ENCODE data around the gene TSPAN1. TPM values are rescaled to one million over a fixed set of nuclear protein-coding genes. Genes with fewer than 3 reads are reported as not detected.

Gene TSPAN1
- total and polyA plus RNA-seq, 10 of the 15 experiments (the other 5 are each of a cell fraction or from before 2014, with no cell fraction given): 0.08 to 0.29 (median 0.23) TPM; not detected in 5

DNA sequence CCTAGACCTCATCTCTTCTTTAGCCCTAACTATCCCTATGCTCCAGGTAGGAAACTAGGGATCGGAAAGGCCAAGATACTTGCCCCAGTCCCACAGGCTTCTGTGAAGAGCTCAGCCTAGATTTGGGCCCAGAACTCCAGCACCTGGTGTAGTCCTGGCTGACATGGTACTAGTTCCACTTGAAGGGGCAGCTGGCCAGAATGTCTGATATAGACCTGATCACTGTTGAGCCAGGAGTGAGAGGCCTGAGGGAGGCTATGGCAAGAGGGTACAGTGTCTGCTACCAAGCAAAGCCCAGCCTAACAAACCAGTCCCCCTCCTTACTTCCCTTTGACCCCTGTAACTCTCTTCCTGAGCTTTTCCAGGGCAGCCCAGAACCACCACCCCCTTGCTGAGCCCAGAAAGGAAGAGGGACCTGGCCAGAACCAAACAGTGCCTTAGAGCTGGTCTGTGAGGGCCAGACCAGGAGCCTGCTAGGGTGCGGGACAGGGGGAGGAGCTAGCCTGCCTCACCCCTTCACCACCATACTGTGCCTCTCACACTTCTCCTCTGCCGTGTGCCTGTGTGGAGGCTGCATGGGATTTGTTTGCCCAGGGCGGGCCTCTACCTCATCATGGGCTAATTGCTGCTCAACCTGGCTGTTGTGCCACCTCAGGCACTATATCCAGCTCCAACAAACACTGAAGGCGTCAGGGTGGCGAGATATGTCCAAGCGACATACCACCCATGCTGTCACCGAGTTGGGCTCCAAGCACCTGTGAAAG, 12.4 kb downstream of the TSPAN1 start (continued):
- TF ChIP-seq PRDM15 (CRISPR knock-in tag; IDR thresholded peaks at IDR 0.05) (no peak), CHD4 (IDR thresholded peaks at IDR 0.05) (no peak), SIN3A (IDR thresholded peaks at IDR 0.05; ENCODE audit: low read depth, low read length) (no peak), MXI1 (IDR thresholded peaks at IDR 0.05; ENCODE audit: low read depth, low read length) (no peak)
- TF ChIP-seq, protein P1, sequence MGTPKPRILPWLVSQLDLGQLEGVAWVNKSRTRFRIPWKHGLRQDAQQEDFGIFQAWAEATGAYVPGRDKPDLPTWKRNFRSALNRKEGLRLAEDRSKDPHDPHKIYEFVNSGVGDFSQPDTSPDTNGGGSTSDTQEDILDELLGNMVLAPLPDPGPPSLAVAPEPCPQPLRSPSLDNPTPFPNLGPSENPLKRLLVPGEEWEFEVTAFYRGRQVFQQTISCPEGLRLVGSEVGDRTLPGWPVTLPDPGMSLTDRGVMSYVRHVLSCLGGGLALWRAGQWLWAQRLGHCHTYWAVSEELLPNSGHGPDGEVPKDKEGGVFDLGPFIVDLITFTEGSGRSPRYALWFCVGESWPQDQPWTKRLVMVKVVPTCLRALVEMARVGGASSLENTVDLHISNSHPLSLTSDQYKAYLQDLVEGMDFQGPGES (IDR thresholded peaks at IDR 0.05): no peak
